Measurements from ENCODE around the gene MYCBPAP. TPM values are rescaled to one million over a fixed set of nuclear protein-coding genes. Genes with fewer than 3 reads are reported as not detected.

MYCBPAP gene
- total and polyA plus RNA-seq, 2 donors (not counting 1 experiment from before 2014, with no cell fraction given), result 0.16 to 3.0 TPM

GRCh38 chr17:50570032-50570431 lies 61.8 kb downstream of the MYCBPAP start:
- H3K79me2 ChIP-seq (ENCODE audit: control insufficient read depth, insufficient read depth, low read length), result no peaks in the 10 kb centered on the region
- H3K4me3 ChIP-seq (replicated peaks in 1 of 4; ENCODE audit: control extremely low read depth in 1 of 4, insufficient read depth in 1 of 4, low read depth in 3 of 4, low read length in 4 of 4), result no peak overlapping the region
- no peak for TF ChIP-seq EZH2 (IDR thresholded peaks at IDR 0.05; ENCODE audit: low read length, missing control alignments)
- TF ChIP-seq CTCF (conservative IDR thresholded peaks at IDR 0.05 in 1 of 2, IDR thresholded peaks at IDR 0.05 in 1 of 2; ENCODE audit: low read depth in 1 of 2, low read length in 2 of 2), result no peak
- peaks cover 15% of the 10 kb centered on the region for H3K27me3 ChIP-seq (ENCODE audit: control insufficient read depth, insufficient read depth, low read length)
- H3K9ac ChIP-seq (ENCODE audit: insufficient read depth, low read length), result no peak overlapping the region
- peaks cover 6% of the 10 kb centered on the region for H3K4me1 ChIP-seq (ENCODE audit: control insufficient read depth, extremely low read depth, insufficient read depth, low read length)
- H3K4me2 ChIP-seq (ENCODE audit: extremely low read depth, insufficient read depth, low read length), result no peak overlapping the region
- no peak for DNase-seq (ENCODE audit: low read depth in 2 of 2)
- no peaks in the 10 kb centered on the region for H3K9me3 ChIP-seq (ENCODE audit: control insufficient read depth, insufficient read depth, low read depth, low read length)
- H3K27ac ChIP-seq (ENCODE audit: insufficient read depth, low read length), result no peak overlapping the region
- no peaks in the 10 kb centered on the region for H4K20me1 ChIP-seq (ENCODE audit: control insufficient read depth, extremely low read depth, insufficient read depth, low read length)
- no peak overlapping the region for H2AFZ ChIP-seq (ENCODE audit: low read length)
- no peaks in the 10 kb centered on the region for H3K36me3 ChIP-seq (ENCODE audit: control insufficient read depth, insufficient read depth, low read length)

GRCh38 chr17:50570528-50570927 lies 62.3 kb downstream of the MYCBPAP start:
- no peak for TF ChIP-seq EZH2 (IDR thresholded peaks at IDR 0.05; ENCODE audit: low read length, missing control alignments)
- no peak for TF ChIP-seq CTCF (conservative IDR thresholded peaks at IDR 0.05 in 1 of 2, IDR thresholded peaks at IDR 0.05 in 1 of 2; ENCODE audit: low read depth in 1 of 2, low read length in 2 of 2)
- Histone ChIP-seq H4K20me1 (ENCODE audit: control insufficient read depth, extremely low read depth, insufficient read depth, low read length) (no peaks in the 10 kb centered on the region), H3K27ac (ENCODE audit: insufficient read depth, low read length) (no peak overlapping the region), H3K79me2 (ENCODE audit: control insufficient read depth, insufficient read depth, low read length) (no peaks in the 10 kb centered on the region), H2AFZ (ENCODE audit: low read length) (no peak overlapping the region), H3K9me3 (ENCODE audit: control insufficient read depth, insufficient read depth, low read depth, low read length) (no peaks in the 10 kb centered on the region), H3K9ac (ENCODE audit: insufficient read depth, low read length) (no peak overlapping the region), H3K4me1 (ENCODE audit: control insufficient read depth, extremely low read depth, insufficient read depth, low read length) (peaks cover under 1% of the 10 kb centered on the region), H3K36me3 (ENCODE audit: control insufficient read depth, insufficient read depth, low read length) (no peaks in the 10 kb centered on the region), H3K27me3 (ENCODE audit: control insufficient read depth, insufficient read depth, low read length) (peaks cover 15% of the 10 kb centered on the region), H3K4me3 (replicated peaks in 1 of 4; ENCODE audit: control extremely low read depth in 1 of 4, insufficient read depth in 1 of 4, low read depth in 3 of 4, low read length in 4 of 4) (no peak overlapping the region), H3K4me2 (ENCODE audit: extremely low read depth, insufficient read depth, low read length) (no peak overlapping the region)
- DNase-seq (ENCODE audit: low read depth in 2 of 2), result no peak

- no peak for DNase-seq (ENCODE audit: low read depth in 2 of 2)
- TF ChIP-seq CTCF (conservative IDR thresholded peaks at IDR 0.05 in 1 of 2, IDR thresholded peaks at IDR 0.05 in 1 of 2; ENCODE audit: low read depth in 1 of 2, low read length in 2 of 2) (no peak), EZH2 (IDR thresholded peaks at IDR 0.05; ENCODE audit: low read length, missing control alignments) (no peak)
- H3K27ac ChIP-seq (ENCODE audit: insufficient read depth, low read length), result no peak overlapping the region
- no peaks in the 10 kb centered on the region for H3K36me3 ChIP-seq (ENCODE audit: control insufficient read depth, insufficient read depth, low read length)
- no peaks in the 10 kb centered on the region for H3K9me3 ChIP-seq (ENCODE audit: control insufficient read depth, insufficient read depth, low read depth, low read length)
- no peak overlapping the region for H3K4me2 ChIP-seq (ENCODE audit: extremely low read depth, insufficient read depth, low read length)
- H3K9ac ChIP-seq (ENCODE audit: insufficient read depth, low read length), result no peak overlapping the region
- H3K4me3 ChIP-seq (replicated peaks in 1 of 4; ENCODE audit: control extremely low read depth in 1 of 4, insufficient read depth in 1 of 4, low read depth in 3 of 4, low read length in 4 of 4), result no peak overlapping the region
- no peaks in the 10 kb centered on the region for H3K79me2 ChIP-seq (ENCODE audit: control insufficient read depth, insufficient read depth, low read length)
- no peaks in the 10 kb centered on the region for H4K20me1 ChIP-seq (ENCODE audit: control insufficient read depth, extremely low read depth, insufficient read depth, low read length)
- H3K27me3 ChIP-seq (ENCODE audit: control insufficient read depth, insufficient read depth, low read length), result peaks cover 9% of the 10 kb centered on the region
- no peaks in the 10 kb centered on the region for H3K4me1 ChIP-seq (ENCODE audit: control insufficient read depth, extremely low read depth, insufficient read depth, low read length)
- no peak overlapping the region for H2AFZ ChIP-seq (ENCODE audit: low read length)
Measured at GRCh38 chr17:50571681-50572080, 63.4 kb downstream of the MYCBPAP start.
